CD4-positive, alpha-beta T cell (primary cell): ENCODE results near the gene REC8. TPM values are rescaled to one million over a fixed set of nuclear protein-coding genes. Genes with fewer than 3 reads are reported as not detected.
A peak's percentile ranks its signal among the peaks of the same experiment; 100 is the strongest.

ENCODE experiments used
- ATAC-seq: fragments of 200-7000 bp; cut with Tn5 transposase; one replicate; pipeline ENCODE4 v1.10.0; 2022; ENCODE audit warnings: mild to moderate bottlenecking; ENCODE audit not compliant: poor library complexity
- CTCF ChIA-PET: fragments of 350-600 bp; sonication (Branson Sonifier 250); formaldehyde crosslinking; loops from one replicate; lab custom pipeline; 2021; ENCODE audit warnings: antibody characterized with exemption, inconsistent platforms; lab: Charles Lee
- POLR2A ChIA-PET: fragments of 350-600 bp; sonication (Branson Sonifier 250); formaldehyde crosslinking; loops from one replicate; lab custom pipeline; 2021; ENCODE audit warnings: antibody characterized with exemption, inconsistent platforms; lab: Charles Lee
- DNase-seq, 14 experiments: peaks; one replicate each; pipeline ENCODE4 v3.0.0-alpha.2; 2013 to 2020; ENCODE audit warnings: mixed read lengths in 2 of 14
- H3K27ac ChIP-seq, 2 donors: one replicate each; pipeline versions ENCODE4 v1.5.1 to v1.7.0; 2013; ENCODE audit warnings: low read length in 2 of 2, low read depth in 1 of 2, mild to moderate bottlenecking in 1 of 2
- H3K27me3 ChIP-seq, 2 experiments: 1 replicate in 1 of 2; 2 replicates in 1 of 2; pipeline versions ENCODE4 v1.6.1 to v1.7.0; 2013; ENCODE audit warnings: low read length in 2 of 2, control low read depth in 1 of 2, mild to moderate bottlenecking in 1 of 2, moderate library complexity in 1 of 2; ENCODE audit not compliant: insufficient read depth in 2 of 2, control insufficient read depth in 1 of 2
- H3K36me3 ChIP-seq: one replicate; pipeline ENCODE4 v1.6.1; 2013; ENCODE audit warnings: low read length, control low read depth; ENCODE audit not compliant: insufficient read depth
- H3K4me1 ChIP-seq: one replicate; pipeline ENCODE4 v1.6.1; 2013; ENCODE audit warnings: low read length, control low read depth; ENCODE audit not compliant: insufficient read depth
- H3K4me3 ChIP-seq: one replicate; pipeline ENCODE4 v1.5.1; 2013; ENCODE audit warnings: mild to moderate bottlenecking, low read length, moderate library complexity
- H3K9me3 ChIP-seq, 2 experiments: 1 replicate in 1 of 2; 2 replicates in 1 of 2; pipeline versions ENCODE4 v1.6.1 to v1.7.0; 2013; ENCODE audit warnings: low read length in 2 of 2, mild to moderate bottlenecking in 2 of 2, control low read depth in 1 of 2, moderate library complexity in 1 of 2; ENCODE audit not compliant: control insufficient read depth in 1 of 2, insufficient read depth in 1 of 2
- H3K27ac Mint-ChIP-seq: one replicate; pipeline ENCODE4 v1.8.0; 2020; ENCODE audit warnings: mixed read lengths
- H3K27me3 Mint-ChIP-seq: one replicate; pipeline ENCODE4 v1.8.0; 2021; ENCODE audit warnings: mixed read lengths
- H3K36me3 Mint-ChIP-seq: one replicate; pipeline ENCODE4 v1.8.0; 2021; ENCODE audit warnings: low read depth, mixed read lengths
- H3K4me1 Mint-ChIP-seq: one replicate; pipeline ENCODE4 v1.8.0; 2021; ENCODE audit warnings: low read depth, mixed read lengths
- H3K4me3 Mint-ChIP-seq: one replicate; pipeline ENCODE4 v1.8.0; 2020; ENCODE audit warnings: mild to moderate bottlenecking, mixed read lengths
- H3K9me3 Mint-ChIP-seq: one replicate; pipeline ENCODE4 v1.8.0; 2020; ENCODE audit warnings: mixed read lengths
- CTCF ChIP-seq: fragments of 200-600 bp; IDR thresholded peaks from one replicate; pipeline ENCODE4 v1.8.0; 2022; ENCODE audit warnings: antibody characterized with exemption, mild to moderate bottlenecking
- intact Hi-C, 2 experiments: fragments of 100-400 bp; cut with DNase I in 1 of 2; cut with micrococcal nuclease in 1 of 2; formaldehyde crosslinking; loops; one replicate each; pipeline versions ENCODE4 v1.15.1 to v1.9.0; 2023 to 2025; cut with DNase I, micrococcal nuclease
- total RNA-seq, 174 experiments: library from RNA in 2 of 174; stranded (reverse) in 2 of 174; gene quantifications; one replicate each; pipeline ENCODE4 v1.2.3 and lab custom pipeline; 2021 to 2026

The REC8 gene
- total RNA-seq, 2 experiments from 2014 or later: 105 to 107 TPM

DNA sequence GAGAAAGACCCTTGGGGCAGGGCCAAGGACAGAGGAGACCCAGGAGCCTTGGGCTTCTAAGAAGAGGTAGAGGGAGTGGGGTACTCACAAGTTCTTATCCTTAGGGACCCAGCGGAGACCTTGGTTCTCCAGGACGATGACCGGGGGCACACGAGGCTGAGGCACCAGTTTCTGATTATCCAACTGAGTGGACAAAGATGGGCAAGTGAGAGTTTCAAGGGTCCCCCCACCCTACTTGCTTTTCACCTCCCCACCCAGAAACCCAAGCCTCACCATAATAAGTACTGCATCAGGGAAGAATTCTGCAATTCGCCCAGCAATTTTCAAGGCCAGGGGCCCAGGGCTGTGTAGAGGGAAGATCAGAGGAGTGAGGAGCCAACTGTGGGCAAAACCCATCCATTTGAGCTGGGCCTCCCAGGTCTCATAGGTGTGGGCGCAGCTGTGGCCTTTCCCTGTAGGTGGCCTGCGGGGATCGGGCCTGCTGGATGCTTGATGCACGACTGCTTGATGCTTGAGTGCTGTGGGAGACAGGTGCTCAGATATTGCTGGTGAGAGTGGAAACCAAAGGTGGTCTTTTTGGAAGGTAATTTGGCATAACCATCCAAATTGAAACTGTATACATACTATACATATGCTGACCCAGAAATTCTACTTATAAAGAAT lies 32.5 kb upstream of the REC8 start:
- Histone ChIP-seq H3K36me3 (peaks cover 45% of the 10 kb centered on the region), H3K4me1 (peaks cover 64% of the 10 kb centered on the region), H3K27me3 (no peaks in the 10 kb centered on the region), H3K4me3 (no peak overlapping the region), H3K27ac (no peak overlapping the region), H3K9me3 (no peaks in the 10 kb centered on the region)
- Mint-ChIP-seq H3K27ac (peak overlapping the region; percentile 85), H3K36me3 (peaks cover 71% of the 10 kb centered on the region), H3K9me3 (no peaks in the 10 kb centered on the region), H3K27me3 (no peaks in the 10 kb centered on the region), H3K4me3 (peak overlapping the region; percentile 94), H3K4me1 (peaks cover 72% of the 10 kb centered on the region)
- CTCF ChIA-PET: interaction anchor here (1.7 kb wide), 1 partner anchor 22 kb away, joined by 3 read pairs; the partner anchor contains the start of gene IRF9
- intact Hi-C loops: no loop called here
- ATAC-seq (no peak), DNase-seq (peak in 2 of 14 experiments; percentile 45 to 49)
- POLR2A ChIA-PET: interaction anchor here (0.7 to 11.7 kb wide), 4 partner anchors 9 to 76 kb away, joined by 3 to 296 read pairs (median 88); partner anchors contain the start of genes DCAF11, IRF9, MDP1 and NRL
- no peak for TF ChIP-seq CTCF

DNA sequence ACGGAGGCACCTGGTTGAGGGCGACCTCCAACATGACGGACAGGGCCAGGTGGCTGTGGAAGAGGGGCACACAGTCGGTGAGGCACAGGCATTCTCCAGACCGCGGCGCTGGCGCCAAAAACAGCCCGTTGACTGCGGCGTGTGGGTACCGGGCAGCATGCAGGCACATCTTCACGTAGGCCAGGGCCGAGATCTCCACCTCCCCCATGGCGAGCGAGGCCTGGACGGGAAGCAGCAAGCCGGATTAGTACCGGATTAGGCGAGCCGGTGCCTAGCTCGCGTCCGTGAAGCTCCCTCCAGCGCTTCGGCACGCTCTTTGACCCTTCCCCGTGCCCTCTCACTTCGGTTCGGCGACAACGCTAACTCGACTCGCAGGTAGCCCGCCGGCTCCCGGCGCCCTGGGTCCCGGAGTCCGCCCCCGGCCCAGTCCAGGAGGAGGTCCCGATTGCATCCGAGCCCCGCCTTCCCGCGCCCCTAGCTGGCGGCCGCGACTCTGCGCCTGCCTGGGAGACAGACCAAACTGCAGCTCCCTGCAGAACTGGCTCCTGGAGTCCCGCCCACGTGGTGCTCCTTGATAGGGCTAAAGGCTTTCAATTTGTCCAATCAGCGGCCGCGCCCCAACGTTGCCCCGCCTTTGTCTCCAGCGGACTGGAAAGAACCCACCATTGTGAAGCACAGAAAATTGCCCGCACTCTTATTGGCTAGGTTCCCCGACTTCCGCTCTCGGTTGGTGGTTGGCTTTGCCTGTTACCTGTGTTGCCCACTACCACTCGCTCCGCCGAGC lies 30.6 kb upstream of the REC8 start, which contains the start of gene EMC9:
TSS of gene EMC9 (minus strand) at position 495 of the 784 bp plus-strand sequence. CDS start at position 208, 287 bp downstream.
- Mint-ChIP-seq H3K27me3 (no peaks in the 10 kb centered on the region), H3K4me3 (peak within 1 kb of the TSS; percentile 95), H3K9me3 (no peaks in the 10 kb centered on the region), H3K27ac (peak within 1 kb of the TSS; percentile 90), H3K36me3 (peaks cover 71% of the 10 kb centered on the region), H3K4me1 (peaks cover 76% of the 10 kb centered on the region)
- Histone ChIP-seq H3K27me3 (no peaks in the 10 kb centered on the region), H3K27ac (peak within 1 kb of the TSS; percentile 62 to 71), H3K36me3 (peaks cover 58% of the 10 kb centered on the region), H3K4me1 (peaks cover 73% of the 10 kb centered on the region), H3K9me3 (no peaks in the 10 kb centered on the region), H3K4me3 (peak within 1 kb of the TSS; percentile 92)
- ChIA-PET POLR2A (interaction anchor here (0.7 to 11.7 kb wide), 23 partner anchors 9 to 289 kb away, joined by 3 to 296 read pairs (median 5); partner anchors contain the start of genes CBLN3, CHMP4A, DCAF11 and DHRS1), CTCF (interaction anchor here (0.8 to 1.2 kb wide), 7 partner anchors 19 to 101 kb away, joined by 3 to 11 read pairs (median 4); partner anchors contain the start of genes DCAF11, IRF9, MDP1 and NRL)
- DNase-seq (peak; percentile 97 to 100 (median 99)), ATAC-seq (peak; percentile 90)
- TF ChIP-seq CTCF: no peak
- intact Hi-C loops: loop anchor here in 1 of 2 experiments (1.0 kb wide), 1 partner anchor 26 kb away; no protein-coding TSS in a partner anchor

DNA sequence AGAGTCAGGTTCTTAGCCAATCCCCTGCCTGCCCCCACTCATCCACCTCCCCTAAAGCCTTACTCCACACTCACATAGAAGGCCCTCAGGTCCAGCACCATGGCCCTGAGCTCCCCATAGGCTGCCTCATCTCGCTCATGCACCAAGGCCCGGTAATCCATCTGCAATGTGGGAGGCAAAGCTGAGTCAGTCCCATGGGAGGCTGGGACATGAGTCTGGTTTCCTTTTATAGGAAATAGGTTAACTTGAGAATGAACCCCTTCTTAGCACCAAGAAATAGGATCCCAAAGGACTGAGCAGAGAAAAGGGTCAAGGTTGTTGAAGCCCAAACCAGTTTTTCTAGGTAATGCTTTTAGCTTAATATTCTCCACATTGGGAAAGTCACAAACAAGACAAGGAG lies 28.4 kb upstream of the REC8 start:
- ATAC-seq: no peak
- intact Hi-C loops: no loop called here
- Histone ChIP-seq H3K9me3 (no peaks in the 10 kb centered on the region), H3K36me3 (peaks cover 43% of the 10 kb centered on the region), H3K4me1 (peaks cover 62% of the 10 kb centered on the region), H3K27me3 (no peaks in the 10 kb centered on the region), H3K4me3 (no peak overlapping the region), H3K27ac (no peak overlapping the region)
- Mint-ChIP-seq H3K36me3 (peaks cover 77% of the 10 kb centered on the region), H3K4me1 (peaks cover 75% of the 10 kb centered on the region), H3K4me3 (peak overlapping the region; percentile 66), H3K9me3 (no peaks in the 10 kb centered on the region), H3K27me3 (no peaks in the 10 kb centered on the region), H3K27ac (peak overlapping the region; percentile 90)
- ChIA-PET CTCF (interaction anchor here (0.7 to 1.1 kb wide), 2 partner anchors 34 to 165 kb away, joined by 3 read pairs; partner anchors contain the start of gene CIDEB), POLR2A (interaction anchor here (0.6 to 6.4 kb wide), 4 partner anchors 8 to 35 kb away, joined by 3 to 119 read pairs (median 8); partner anchors contain the start of genes DCAF11, IRF9, NRL and PSME1)
- DNase-seq: no peak
- TF ChIP-seq CTCF: no peak
